ENCODE data around the gene GPBAR1. TPM values are rescaled to one million over a fixed set of nuclear protein-coding genes. Genes with fewer than 3 reads are reported as not detected.

The GPBAR1 gene
- total and polyA plus RNA-seq, 9 of the 15 experiments (the other 6 are each of a cell fraction or from before 2014, with no cell fraction given), result not detected

GRCh38 chr2:218257390-218257981, 3.3 kb upstream of the GPBAR1 start:
- Histone ChIP-seq H3K36me3 (ENCODE audit: control insufficient read depth, insufficient read depth, low read length) (peaks cover 28% of the 10 kb centered on the region; the same call in 2 of the 3 replicates), H3K79me2 (ENCODE audit: control insufficient read depth, insufficient read depth, low read length) (no peaks in the 10 kb centered on the region), H3K9ac (ENCODE audit: insufficient read depth in 1 of 2, low read depth in 2 of 2, low read length in 2 of 2) (peak overlapping the region in 1 of 2 experiments; percentile 25; a peak in 1 of 4 replicates), H4K20me1 (replicated peaks; ENCODE audit: control insufficient read depth, insufficient read depth, low read length) (no peaks in the 10 kb centered on the region), H3K27ac (ENCODE audit: extremely low read depth, low read depth, low read length) (peak overlapping the region; percentile 12; the same call in 2 of the 3 replicates), H3K4me1 (replicated peaks in 1 of 2; ENCODE audit: control insufficient read depth in 2 of 2, insufficient read depth in 2 of 2, low read length in 2 of 2) (peaks cover 1 to 3% of the 10 kb centered on the region in 2 experiments; a peak in 4 of 5 replicates), H3K9me1 (ENCODE audit: control insufficient read depth, insufficient read depth, low read length) (no peaks in the 10 kb centered on the region), H3K27me3 (ENCODE audit: control insufficient read depth in 2 of 2, insufficient read depth in 2 of 2, low read length in 2 of 2) (no peaks in the 10 kb centered on the region), H3K9me3 (replicated peaks; ENCODE audit: control insufficient read depth, insufficient read depth, low read depth, low read length) (no peaks in the 10 kb centered on the region), H2AFZ (ENCODE audit: low read depth, low read length) (peak overlapping the region; percentile 86), H3K4me2 (ENCODE audit: insufficient read depth, low read length) (peak overlapping the region; percentile 58), H3K4me3 (no peak overlapping the region)
- BruUV-seq (replicated peaks), result no TSS peak
- peak; percentile 68 for FAIRE-seq
- POLR2A ChIA-PET, result interaction anchor here (0.5 to 1.5 kb wide), 7 partner anchors 8 to 150 kb away, joined by 3 to 7 read pairs (median 3); no protein-coding TSS in a partner anchor
- intact Hi-C loops (cut with micrococcal nuclease) (loop anchor here (2.0 to 5.0 kb wide), 2 partner anchors 71 to 90 kb away; partner anchors contain the start of gene CXCR1), in situ Hi-C loops (cut with MboI) (loop anchor here (5.0 kb wide), 1 partner anchor 90 kb away; the partner anchor contains the start of gene CXCR1)
- CTCF ChIA-PET (ENCODE audit: low intra/inter-chr PET ratio), result interaction anchor here (0.8 to 1.1 kb wide), 2 partner anchors 71 to 88 kb away, joined by 3 to 8 read pairs; no protein-coding TSS in a partner anchor
- WGBS (ENCODE audit: insufficient coverage, low coverage, missing lambda C conversion rate), result 43% methylated on average over 4 of the region's 8 CpGs
- ATAC-seq, result peak; percentile 88
- DNase-seq (ENCODE audit: extremely low read depth in 1 of 4, low spot score in 3 of 4), result peak; percentile 62 to 71 (median 66)
- TF ChIP-seq GATA2 (CRISPR knock-in tag; IDR thresholded peaks at IDR 0.05) (no peak), YY1 (IDR thresholded peaks at IDR 0.05; ENCODE audit: borderline replicate concordance in 1 of 3, control insufficient read depth in 1 of 3, extremely low read depth in 1 of 3, insufficient read depth in 3 of 3, insufficient read length in 1 of 3, insufficient replicate concordance in 2 of 3, low read depth in 1 of 3, low read length in 2 of 3) (peak in 1 of 3 experiments; percentile 8), EGR1 (conservative IDR thresholded peaks at IDR 0.05) (peak; percentile 56), HLTF (IDR thresholded peaks at IDR 0.05) (no peak), SPI1 (IDR thresholded peaks at IDR 0.05; ENCODE audit: borderline replicate concordance, low read depth, low read length) (peak; percentile 44; the same call in 1 of the 2 replicates), GMEB1 (CRISPR knock-in tag; IDR thresholded peaks at IDR 0.05) (no peak), CTCFL (IDR thresholded peaks at IDR 0.05; ENCODE audit: borderline replicate concordance, insufficient read depth, low read depth, low read length, poor library complexity, severe bottlenecking) (peak; percentile 76), RAD21 (CRISPR knock-in tag; conservative IDR thresholded peaks at IDR 0.05 in 1 of 2, IDR thresholded peaks at IDR 0.05 in 1 of 2) (peak in 1 of 2 experiments; percentile 56; a peak in 3 of 4 replicates), SMC3 (conservative IDR thresholded peaks at IDR 0.05; ENCODE audit: insufficient read depth, low read depth, low read length) (0 out of 2 replicates have a peak, but pooled peaks have one; percentile 31), CREBBP (IDR thresholded peaks at IDR 0.05; ENCODE audit: low read depth, low read length) (no peak), CTCF (IDR thresholded peaks at IDR 0.05 in 2 of 3, conservative IDR thresholded peaks at IDR 0.05 in 1 of 3; ENCODE audit: insufficient read depth in 2 of 3, low read depth in 1 of 3, low read length in 3 of 3) (peak; percentile 73 to 79 (median 75)), KLF16 (IDR thresholded peaks at IDR 0.05) (peak; percentile 25; the same call in 1 of the 2 replicates), ILF3 (IDR thresholded peaks at IDR 0.05; ENCODE audit: borderline replicate concordance) (no peak)

Data from K562 (cell line).